NK-92 (cell line): ENCODE measurements around the gene OR2H2.

Source experiments
- DNase-seq: peaks from one replicate; lab custom pipeline; 2025; ENCODE audit not compliant: unreplicated experiment; lab: John Stamatoyannopoulos, UW

Gene OR2H2

DNA sequence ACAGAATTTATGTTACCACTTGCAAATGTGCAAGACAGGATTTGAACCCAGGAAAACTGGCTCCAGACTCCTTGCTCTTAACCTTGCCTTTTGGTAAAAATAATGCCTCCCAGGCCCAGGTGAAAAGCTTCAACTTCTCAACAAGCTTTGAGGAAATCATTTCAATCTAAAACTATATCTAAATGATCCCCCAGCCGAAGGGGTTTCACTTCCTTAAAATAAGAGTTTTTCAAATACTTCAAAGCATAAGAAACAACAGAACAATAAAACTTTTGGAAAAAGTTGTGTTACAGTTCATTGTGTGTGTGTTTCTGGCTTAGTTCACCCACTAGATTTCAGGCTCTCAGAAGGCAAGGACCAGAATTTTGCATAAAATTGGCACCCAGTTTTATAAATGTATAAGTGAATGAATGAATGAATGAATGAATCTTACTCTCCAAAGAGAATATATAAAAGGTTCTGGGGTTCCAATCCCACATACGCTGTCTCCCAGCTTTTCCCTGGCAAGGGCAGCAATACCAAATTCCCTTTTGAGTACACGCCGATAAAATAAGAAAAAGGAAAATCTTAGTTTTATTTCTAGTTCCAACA is 5.4 kb downstream of the OR2H2 start:
- DNase-seq = no peak

DNA sequence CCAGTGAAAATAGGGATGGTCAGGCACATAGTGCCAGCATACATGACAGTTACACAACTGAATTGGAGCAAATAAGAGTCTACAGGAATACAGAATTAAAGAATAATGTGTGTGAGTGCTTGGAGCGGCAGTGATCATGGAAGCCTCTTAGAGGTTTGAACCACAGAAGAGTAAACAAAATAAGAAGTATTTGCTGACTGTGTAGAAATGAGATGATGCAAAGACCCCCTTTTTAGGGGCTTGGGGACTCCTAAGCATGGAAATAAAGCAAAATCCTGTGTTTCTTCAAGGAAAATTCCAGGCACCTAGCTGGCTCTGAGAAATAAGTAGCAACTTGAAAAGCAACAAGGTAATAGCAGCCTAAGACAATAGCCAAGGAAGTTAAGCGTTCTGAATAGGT is 6.8 kb downstream of the OR2H2 start:
- no peak for DNase-seq

GRCh38 chr6:29593199-29593855 is 8.4 kb downstream of the OR2H2 start:
- DNase-seq = no peak

- no peak for DNase-seq
These were observed 11.5 kb downstream of the OR2H2 start for GRCh38 chr6:29596381-29596900.

DNA sequence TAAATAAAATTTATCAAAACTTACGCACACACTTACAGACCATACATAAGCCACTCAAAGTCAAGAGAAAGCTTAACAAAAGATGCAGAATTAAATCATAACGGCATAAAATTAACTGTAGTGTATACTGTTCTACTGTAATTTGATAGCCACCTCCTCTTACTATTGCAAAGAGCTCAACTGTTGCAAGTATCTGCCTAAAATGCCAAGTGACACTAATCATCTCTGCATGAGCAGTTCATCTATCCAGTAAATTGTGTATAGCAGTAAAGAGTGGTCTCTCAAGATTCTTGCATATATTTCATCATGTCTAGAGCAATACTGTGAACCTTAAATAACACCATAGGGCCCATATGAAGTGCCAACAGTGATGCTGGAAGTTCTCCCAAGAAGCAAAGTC is 12.3 kb downstream of the OR2H2 start:
- DNase-seq = no peak

DNA sequence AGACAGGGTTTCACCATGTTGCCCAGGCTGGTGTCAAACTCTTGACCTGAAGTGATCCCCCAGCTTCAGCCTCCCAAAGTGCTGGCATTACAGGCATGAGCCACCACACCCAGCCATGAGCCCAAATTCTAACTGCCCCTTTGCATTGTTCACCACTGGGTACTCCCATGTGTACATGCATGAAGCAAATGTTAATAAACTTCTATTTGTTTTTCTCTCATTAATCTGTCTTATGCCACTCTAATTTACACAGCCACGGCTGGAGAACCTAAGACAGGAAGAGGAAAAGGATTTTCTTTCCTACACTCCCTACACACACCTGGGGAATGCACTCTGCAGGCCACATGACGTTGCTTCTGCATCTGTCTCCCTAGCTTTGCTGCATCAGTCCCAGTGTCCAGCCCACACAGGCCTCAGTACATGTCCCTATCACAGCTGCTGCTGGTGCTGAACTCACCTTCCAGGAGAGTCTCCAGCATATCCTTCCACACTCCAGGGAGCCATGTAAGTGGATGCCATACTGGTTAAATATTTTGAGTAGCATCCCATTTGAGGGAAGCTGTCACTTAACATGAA is 13.3 kb downstream of the OR2H2 start:
- DNase-seq = no peak

GRCh38 chr6:29602564-29603361 is 17.8 kb downstream of the OR2H2 start:
- DNase-seq = no peak

DNA sequence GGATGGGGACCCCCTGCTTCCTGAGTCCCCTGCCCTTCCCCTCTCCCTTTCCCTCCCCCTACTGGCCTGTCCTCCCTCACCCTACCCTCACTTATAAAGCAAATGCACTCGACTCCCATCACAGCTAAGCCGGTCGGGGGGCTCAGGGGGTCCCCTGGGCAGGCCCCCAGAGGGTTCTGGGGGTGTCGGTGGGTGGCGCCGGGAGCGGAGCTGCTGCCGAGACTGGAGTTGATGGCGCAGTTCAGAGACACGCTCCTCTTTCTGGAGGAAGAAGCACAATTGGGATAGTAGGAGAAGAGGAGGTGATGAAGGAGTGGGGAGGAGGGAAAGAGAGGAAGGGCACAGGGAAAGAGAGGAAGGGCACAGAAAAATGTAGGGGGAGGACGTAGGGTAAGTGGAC is 18.5 kb downstream of the OR2H2 start:
- DNase-seq = no peak

DNA sequence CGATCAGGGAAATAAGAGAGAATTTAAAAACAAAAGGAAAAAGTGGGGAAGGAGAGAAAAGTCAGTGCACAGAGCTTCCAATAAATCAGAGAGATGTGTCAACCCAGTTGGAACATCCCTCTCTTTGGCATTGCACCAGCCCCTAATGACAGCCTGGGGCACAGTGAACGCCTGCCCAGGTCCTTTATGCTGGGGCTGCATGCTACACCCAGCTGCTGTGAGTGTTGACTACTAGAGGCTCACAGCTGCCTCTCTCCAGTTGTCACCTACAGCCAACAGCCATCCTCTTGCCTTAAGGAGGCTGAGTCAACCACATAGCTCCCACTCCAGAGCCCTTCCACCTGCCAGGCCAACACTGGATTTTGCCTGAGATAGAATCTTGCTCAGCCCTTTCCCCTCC is 19.0 kb downstream of the OR2H2 start:
- no peak for DNase-seq

DNA sequence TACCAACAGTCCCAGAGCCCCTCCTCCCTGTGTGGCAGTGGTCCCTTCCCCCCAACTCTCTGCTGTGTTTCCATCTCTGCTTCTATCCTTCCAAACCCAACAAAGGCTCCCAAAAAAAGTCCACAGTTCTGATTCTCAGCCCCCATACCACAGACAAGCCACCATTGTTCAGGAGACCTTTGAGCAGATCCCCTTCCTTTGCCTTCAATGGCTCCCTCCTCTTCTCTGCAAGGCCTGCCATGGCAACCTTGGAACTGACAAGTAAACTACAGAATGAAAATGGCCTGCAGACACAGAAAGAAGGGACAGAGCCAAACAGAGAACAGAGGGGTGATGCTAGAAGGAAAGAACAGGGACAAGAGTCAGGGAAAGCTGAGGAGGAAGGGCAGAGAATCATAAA is 23.2 kb downstream of the OR2H2 start:
- DNase-seq = no peak

DNA sequence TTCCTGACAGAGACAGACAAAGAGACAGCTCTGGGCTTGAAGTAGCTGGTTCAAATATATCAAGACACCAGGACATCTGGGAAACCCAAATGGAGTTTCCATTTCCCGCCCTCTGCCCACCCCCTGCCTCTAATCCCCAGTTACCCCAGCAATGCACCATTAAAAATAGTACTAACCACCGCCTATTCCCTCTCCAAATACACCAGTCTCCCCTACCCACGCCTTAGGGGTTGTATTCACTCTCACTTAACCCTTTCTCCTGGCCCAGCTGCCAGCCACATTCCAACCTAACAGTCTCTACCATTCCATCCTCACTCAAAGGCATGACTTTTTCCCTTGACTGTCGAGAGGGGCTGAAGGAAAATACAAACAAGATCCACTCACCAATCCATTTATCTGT is 25.6 kb downstream of the OR2H2 start:
- no peak for DNase-seq

DNA sequence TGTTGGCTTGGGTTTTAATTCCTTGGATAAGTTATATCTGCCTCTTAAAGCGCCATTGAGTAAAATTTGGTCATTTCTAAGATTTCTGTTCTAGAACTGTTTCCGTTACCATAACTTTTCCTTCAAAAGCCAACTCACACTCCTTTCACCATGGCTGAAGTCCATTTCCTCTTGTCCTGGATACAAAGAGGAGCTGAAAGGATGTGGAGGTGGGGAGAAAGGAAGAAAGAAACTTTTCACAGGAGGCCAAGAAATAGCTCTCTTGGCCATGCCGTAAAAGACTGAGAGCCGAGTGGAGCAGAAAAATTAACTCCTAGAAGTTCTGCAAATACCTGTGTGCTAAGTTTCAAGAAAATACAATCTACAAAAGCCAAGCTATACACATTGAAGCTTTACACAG is 26.5 kb downstream of the OR2H2 start:
- DNase-seq = no peak

- no peak for DNase-seq
These were observed 33.0 kb downstream of the OR2H2 start for GRCh38 chr6:29617782-29618554.

DNA sequence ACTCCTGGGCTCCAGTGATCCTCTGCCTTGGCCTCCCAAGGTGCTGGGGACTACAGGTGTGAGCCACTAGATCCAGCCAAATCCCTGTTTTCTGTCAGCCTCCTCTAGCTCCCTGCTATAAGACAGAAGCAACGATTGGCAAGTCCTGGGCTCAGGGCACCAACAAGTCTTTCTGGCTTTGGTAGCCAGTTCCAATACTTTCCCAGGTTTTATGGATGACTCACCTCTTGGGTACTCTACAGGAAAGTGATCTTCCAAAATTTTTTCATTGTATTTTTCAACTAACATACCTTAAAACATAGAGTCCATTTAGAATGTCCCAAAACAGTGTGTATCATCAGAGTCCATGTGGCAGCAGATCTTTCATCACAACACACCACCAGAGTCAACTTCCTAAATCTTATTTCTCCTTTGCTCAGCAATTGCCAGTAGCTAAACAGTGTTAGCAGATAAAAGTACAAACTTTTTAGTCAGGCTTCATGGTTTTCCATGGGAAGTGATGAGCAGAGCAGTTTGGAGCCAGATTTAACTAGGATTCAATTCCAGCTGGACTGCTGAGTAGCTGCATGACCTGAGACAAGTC is 34.7 kb downstream of the OR2H2 start:
- DNase-seq = no peak

- DNase-seq = no peak
These were observed 35.7 kb downstream of the OR2H2 start for GRCh38 chr6:29620630-29621029.

DNA sequence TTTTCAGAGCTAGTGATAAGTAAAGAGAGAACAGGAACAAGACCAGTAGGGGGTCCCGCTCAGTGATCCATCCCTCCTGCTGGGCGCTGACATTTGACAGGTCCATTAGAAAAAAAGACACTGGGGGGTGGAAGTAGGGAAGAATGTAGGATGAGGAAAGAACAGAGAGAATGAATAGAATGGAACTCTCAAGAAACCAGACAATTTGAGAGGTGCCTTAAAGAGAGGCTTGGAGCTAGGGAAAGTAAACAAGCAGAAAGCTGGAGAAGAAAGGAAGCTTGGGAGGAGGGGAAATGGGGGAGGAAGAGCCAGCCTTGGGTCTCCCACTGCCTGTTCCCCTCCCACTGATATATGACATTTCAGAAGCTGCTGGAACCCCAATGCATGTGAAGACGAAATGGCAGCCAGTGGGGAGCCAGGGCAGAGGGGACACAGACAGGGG is 39.6 kb downstream of the OR2H2 start:
- DNase-seq = no peak

DNA sequence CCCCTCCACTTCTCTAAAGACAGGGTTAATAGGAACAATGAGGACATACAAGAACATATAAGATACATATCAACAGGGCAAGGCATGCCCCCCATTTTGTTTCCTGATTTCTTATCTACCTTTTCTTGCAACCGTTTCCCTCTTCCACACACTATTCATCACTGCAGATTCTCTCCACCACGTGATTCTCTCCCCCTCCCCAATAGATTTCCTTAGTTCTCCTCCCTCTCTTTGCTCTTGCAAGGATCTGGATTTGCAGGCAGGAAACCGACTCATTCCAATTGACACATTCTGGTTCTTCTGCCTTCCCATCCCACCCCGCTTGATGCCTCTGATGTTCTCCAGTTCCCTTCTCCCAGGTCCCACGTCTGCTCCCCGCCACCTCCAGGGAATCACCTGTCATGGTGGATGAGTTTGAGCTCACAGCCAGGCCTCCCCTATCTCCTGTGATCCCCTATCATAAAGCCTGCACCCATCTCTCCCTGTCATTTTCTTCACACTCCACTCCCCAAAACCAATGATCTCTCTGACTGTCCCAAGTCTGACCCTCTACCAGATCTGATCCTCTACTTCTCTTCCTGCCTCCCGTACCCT is 40.5 kb downstream of the OR2H2 start:
- no peak for DNase-seq

DNA sequence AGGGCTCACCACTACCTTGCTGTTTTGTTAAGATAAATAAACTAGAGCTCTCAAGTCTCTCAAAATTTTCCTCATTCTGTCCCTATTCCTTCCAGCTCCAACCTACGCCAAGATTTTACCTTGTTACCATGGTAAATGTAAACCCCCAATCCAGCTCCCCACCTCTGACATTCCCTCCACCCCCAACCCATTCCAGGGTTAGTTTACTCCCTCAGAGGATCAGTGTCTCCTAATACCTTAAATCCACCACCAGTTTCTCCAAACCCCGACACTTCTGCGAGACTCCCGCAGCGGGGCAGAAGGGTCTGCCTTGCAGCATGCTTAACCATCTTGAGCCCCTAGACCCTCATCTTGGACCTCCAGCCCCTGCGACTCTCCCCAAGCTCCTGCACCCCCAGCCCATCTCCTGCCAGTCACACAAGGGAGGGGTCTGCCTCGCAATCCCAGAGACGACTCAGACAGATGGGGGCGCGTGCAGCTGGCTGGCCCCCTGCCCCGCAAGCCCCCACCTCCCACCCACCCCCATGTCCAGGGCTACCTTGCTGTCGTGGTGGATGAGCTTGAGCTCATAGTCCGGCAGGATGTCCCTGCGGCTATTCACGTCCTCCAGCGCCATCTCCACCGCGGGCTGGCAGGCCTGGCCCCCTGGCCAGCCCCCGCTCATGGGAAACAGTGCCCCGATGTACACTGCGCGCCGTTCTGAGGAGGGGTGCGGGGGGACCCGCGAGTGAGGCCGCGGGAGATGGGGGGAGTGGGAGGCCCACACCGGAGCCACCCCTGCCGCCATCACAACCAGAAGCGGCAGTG is 42.2 kb downstream of the OR2H2 start:
- DNase-seq = no peak

DNA sequence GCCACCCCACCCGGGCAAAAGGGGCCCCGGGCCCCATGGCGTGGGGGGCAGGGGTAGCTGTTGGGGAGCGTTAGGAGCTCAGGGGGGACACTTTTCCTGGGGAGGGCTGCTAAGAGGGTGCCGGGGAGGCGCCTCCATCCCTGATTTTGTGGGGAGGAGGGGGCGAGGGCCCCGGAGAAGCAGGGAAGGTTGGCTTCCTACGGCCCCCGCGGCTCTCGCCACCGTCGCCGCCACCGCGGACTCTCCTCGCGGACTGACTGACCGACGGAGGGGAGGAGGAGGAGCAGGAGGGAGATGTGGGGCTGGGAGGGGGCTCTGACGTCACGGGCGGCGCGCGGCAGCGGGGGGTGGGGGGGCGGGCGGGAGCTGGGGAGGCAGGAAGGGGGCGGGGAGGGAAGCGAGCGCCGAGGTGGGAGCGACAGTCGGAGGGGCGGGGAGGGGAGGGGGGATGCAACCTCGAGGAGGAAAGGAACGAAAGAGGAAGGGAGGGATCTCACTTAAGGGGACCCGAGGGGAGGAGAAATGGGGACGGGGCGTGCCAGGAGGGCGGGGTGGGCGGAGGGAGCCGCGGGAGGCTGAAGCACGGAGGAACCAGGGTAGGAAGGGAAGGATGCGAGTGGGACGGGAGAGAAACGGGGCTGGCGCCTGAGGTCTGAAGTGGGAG is 43.0 kb downstream of the OR2H2 start:
- no peak for DNase-seq
